C4-2B (cell line): ENCODE data around the gene ARHGEF4.

Source experiments
- ZFX ChIP-seq: fragments of 450-650 bp; IDR thresholded peaks from 2 replicates; pipeline ENCODE4 v1.6.1; 2017
- TF ChIP-seq, protein P1 (sequence below): fragments of 450-650 bp; conservative IDR thresholded peaks from 2 replicates; pipeline ENCODE4 v1.5.1; 2017; ENCODE audit warnings: mild to moderate bottlenecking

DNA sequence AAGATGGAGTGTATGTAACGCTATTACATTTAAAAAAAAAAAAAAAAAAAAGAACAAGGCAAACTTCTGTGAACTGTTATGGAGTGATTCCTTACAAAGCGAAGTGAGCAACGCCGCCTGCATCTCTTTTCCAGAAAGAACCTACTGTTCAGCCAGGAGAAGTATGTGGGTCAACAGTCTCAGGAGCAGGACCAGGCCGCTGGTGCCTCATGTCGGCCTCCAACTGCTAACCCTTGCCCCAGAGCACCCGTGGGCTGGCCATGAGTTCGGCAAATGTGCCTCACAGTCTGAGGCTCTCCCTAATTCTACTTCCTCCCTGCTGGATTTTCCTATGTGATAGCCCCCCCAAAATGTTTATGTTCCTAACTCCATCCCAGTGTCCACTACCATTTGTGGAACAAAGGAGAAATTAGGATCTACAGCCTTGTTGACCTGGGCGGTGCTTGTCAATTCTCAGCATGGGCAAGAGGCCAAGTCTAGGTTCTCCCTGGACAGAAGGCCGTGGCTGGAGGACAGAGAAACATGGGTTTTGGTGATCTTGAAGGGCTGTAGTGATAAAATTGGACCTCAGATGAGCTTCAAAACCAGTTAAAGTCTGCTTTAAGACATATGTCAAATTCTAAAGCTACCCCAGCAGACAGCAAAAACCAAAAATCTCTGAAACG is 240.6 kb downstream of the ARHGEF4 start:
- TF ChIP-seq, protein P1, sequence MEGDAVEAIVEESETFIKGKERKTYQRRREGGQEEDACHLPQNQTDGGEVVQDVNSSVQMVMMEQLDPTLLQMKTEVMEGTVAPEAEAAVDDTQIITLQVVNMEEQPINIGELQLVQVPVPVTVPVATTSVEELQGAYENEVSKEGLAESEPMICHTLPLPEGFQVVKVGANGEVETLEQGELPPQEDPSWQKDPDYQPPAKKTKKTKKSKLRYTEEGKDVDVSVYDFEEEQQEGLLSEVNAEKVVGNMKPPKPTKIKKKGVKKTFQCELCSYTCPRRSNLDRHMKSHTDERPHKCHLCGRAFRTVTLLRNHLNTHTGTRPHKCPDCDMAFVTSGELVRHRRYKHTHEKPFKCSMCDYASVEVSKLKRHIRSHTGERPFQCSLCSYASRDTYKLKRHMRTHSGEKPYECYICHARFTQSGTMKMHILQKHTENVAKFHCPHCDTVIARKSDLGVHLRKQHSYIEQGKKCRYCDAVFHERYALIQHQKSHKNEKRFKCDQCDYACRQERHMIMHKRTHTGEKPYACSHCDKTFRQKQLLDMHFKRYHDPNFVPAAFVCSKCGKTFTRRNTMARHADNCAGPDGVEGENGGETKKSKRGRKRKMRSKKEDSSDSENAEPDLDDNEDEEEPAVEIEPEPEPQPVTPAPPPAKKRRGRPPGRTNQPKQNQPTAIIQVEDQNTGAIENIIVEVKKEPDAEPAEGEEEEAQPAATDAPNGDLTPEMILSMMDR = no peak
- no peak for TF ChIP-seq ZFX
